Measurements from ENCODE around the gene DNAH11. TPM values are rescaled to one million over a fixed set of nuclear protein-coding genes. Genes with fewer than 3 reads are reported as not detected.

Gene DNAH11
- total and polyA plus RNA-seq, 8 donors: 0.86 to 7.6 (median 3.5) TPM

GRCh38 chr7:21617513-21617912, 74.7 kb downstream of the DNAH11 start:
- Histone ChIP-seq H3K4me1 (peaks cover 9 to 10% of the 10 kb centered on the region in 2 donors), H3K27ac (peak overlapping the region; percentile 53 to 81), H3K36me3 (no peaks in the 10 kb centered on the region), H3K9me3 (no peaks in the 10 kb centered on the region), H3K4me3 (no peak overlapping the region), H3K27me3 (no peaks in the 10 kb centered on the region)
- intact Hi-C loops (cut with DNase I): no loop called here
- TF ChIP-seq CTCF (IDR thresholded peaks at IDR 0.05): no peak
- peak; percentile 32 for ATAC-seq
- DNase-seq: no peak

GRCh38 chr7:21617916-21618390, 75.1 kb downstream of the DNAH11 start:
- Histone ChIP-seq H3K27ac (peak overlapping the region; percentile 53 to 81), H3K4me1 (peaks cover 9 to 10% of the 10 kb centered on the region in 2 donors)
- intact Hi-C loops (cut with DNase I): no loop called here

GRCh38 chr7:21618706-21619105, 75.9 kb downstream of the DNAH11 start:
- no peak for TF ChIP-seq CTCF (IDR thresholded peaks at IDR 0.05)
- no peak for ATAC-seq

More at GRCh38 chr7:21617916-21618390, 75.1 kb downstream of the DNAH11 start:
- peak; percentile 91 for ATAC-seq
- H3K27me3 ChIP-seq: no peaks in the 10 kb centered on the region
- no peak overlapping the region for H3K4me3 ChIP-seq
- TF ChIP-seq CTCF (IDR thresholded peaks at IDR 0.05): no peak
- H3K36me3 ChIP-seq: no peaks in the 10 kb centered on the region
- peak in 2 of 4 donors; percentile 11 to 60 for DNase-seq
- H3K9me3 ChIP-seq: no peaks in the 10 kb centered on the region

GRCh38 chr7:21620054-21620453, 77.2 kb downstream of the DNAH11 start:
- peaks cover 9 to 10% of the 10 kb centered on the region in 2 donors for H3K4me1 ChIP-seq
- H3K4me3 ChIP-seq: no peak overlapping the region
- no peaks in the 10 kb centered on the region for H3K36me3 ChIP-seq
- H3K27ac ChIP-seq: no peak overlapping the region
- H3K27me3 ChIP-seq: no peaks in the 10 kb centered on the region
- ATAC-seq (no peak), DNase-seq (no peak)
- TF ChIP-seq CTCF (IDR thresholded peaks at IDR 0.05): no peak
- no peaks in the 10 kb centered on the region for H3K9me3 ChIP-seq
- intact Hi-C loops (cut with DNase I): no loop called here

More at GRCh38 chr7:21618706-21619105, 75.9 kb downstream of the DNAH11 start:
- H3K27ac ChIP-seq: peak overlapping the region in 1 of 2 donors; percentile 53
- H3K4me1 ChIP-seq: peaks cover 9 to 10% of the 10 kb centered on the region in 2 donors
- H3K9me3 ChIP-seq: no peaks in the 10 kb centered on the region
- no peak overlapping the region for H3K4me3 ChIP-seq
- intact Hi-C loops (cut with DNase I): no loop called here
- DNase-seq: no peak
- no peaks in the 10 kb centered on the region for H3K36me3 ChIP-seq
- no peaks in the 10 kb centered on the region for H3K27me3 ChIP-seq

GRCh38 chr7:21624320-21624719, 81.5 kb downstream of the DNAH11 start:
- Histone ChIP-seq H3K27ac (no peak overlapping the region), H3K27me3 (no peaks in the 10 kb centered on the region), H3K4me3 (no peak overlapping the region), H3K4me1 (no peaks in the 10 kb centered on the region), H3K9me3 (no peaks in the 10 kb centered on the region), H3K36me3 (no peaks in the 10 kb centered on the region)
- no peak for TF ChIP-seq CTCF (IDR thresholded peaks at IDR 0.05)
- intact Hi-C loops (cut with DNase I): no loop called here
- DNase-seq (no peak), ATAC-seq (no peak)

Measured in left lung (tissue), 10 donors.